Measurements from ENCODE around the gene FAM204A. TPM values are rescaled to one million over a fixed set of nuclear protein-coding genes. Genes with fewer than 3 reads are reported as not detected.

The FAM204A gene
- polyA plus RNA-seq, 1 experiment: 23.1 TPM

GRCh38 chr10:118249714-118250113, 92.4 kb downstream of the FAM204A start:
- TF ChIP-seq CTCF (IDR thresholded peaks at IDR 0.05; ENCODE audit: insufficient read depth, low read depth, low read length): no peak
- ChIA-PET POLR2A (no interaction called here), CTCF (interaction anchor here (3.0 kb wide), 1 partner anchor 10 kb away, joined by 18 read pairs; no protein-coding TSS in a partner anchor)
- H3K4me3 ChIP-seq (ENCODE audit: low read depth, low read length): no peak overlapping the region
- no peaks in the 10 kb centered on the region for H3K36me3 ChIP-seq (ENCODE audit: control insufficient read depth, insufficient read depth, low read length)
- no peaks in the 10 kb centered on the region for H3K27me3 ChIP-seq (ENCODE audit: control insufficient read depth, insufficient read depth, low read length)
- DNase-seq (ENCODE audit: low read depth): no peak

Data from BJ (cell line).